Activated CD4-positive, alpha-beta memory T cell treated with anti-CD3 and anti-CD28 coated beads for 36 hours (primary cell): ENCODE results near the gene OBP2A. TPM values are rescaled to one million over a fixed set of nuclear protein-coding genes. Genes with fewer than 3 reads are reported as not detected.
"Not testable (repeated sequence)": the region's sequence is repeated elsewhere in the genome, so short reads cannot be mapped to it uniquely, and the experiment has no call there.

ENCODE experiments used
- CTCF ChIA-PET: fragments of 350-600 bp; sonication (Branson Sonifier 250); formaldehyde crosslinking; loops from one replicate; lab custom pipeline; 2021; ENCODE audit warnings: antibody characterized with exemption, inconsistent platforms; lab: Charles Lee
- POLR2A ChIA-PET: fragments of 350-600 bp; sonication (Branson Sonifier 250); formaldehyde crosslinking; loops from one replicate; lab custom pipeline; 2021; ENCODE audit warnings: antibody characterized with exemption; lab: Charles Lee
- DNase-seq: peaks from one replicate; pipeline ENCODE4 v3.0.0-alpha.2; 2020
- H3K27ac Mint-ChIP-seq: one replicate; pipeline ENCODE4 v1.8.0; 2021; ENCODE audit warnings: mixed read lengths
- H3K27me3 Mint-ChIP-seq: one replicate; pipeline ENCODE4 v1.8.0; 2021; ENCODE audit warnings: mixed read lengths
- H3K36me3 Mint-ChIP-seq: one replicate; pipeline ENCODE4 v1.8.0; 2021; ENCODE audit warnings: mixed read lengths
- H3K4me1 Mint-ChIP-seq: one replicate; pipeline ENCODE4 v1.8.0; 2021; ENCODE audit warnings: low read depth, mixed read lengths
- H3K4me3 Mint-ChIP-seq: one replicate; pipeline ENCODE4 v1.8.0; 2021; ENCODE audit warnings: mild to moderate bottlenecking, mixed read lengths
- H3K9me3 Mint-ChIP-seq: one replicate; pipeline ENCODE4 v1.8.0; 2021; ENCODE audit warnings: mixed read lengths
- intact Hi-C: fragments of 100-400 bp; cut with micrococcal nuclease; formaldehyde crosslinking; loops from one replicate; pipeline ENCODE4 v1.15.1; 2023
- total RNA-seq, 2 experiments: library from RNA; stranded (reverse); gene quantifications; one replicate each; pipeline ENCODE4 v1.2.3, GENCODE V29; 2021

OBP2A gene
- total RNA-seq, 2 experiments from 2014 or later: not detected

GRCh38 chr9:135535631-135536030, 10.3 kb upstream of the OBP2A start:
- intact Hi-C loops, H3K4me1 Mint-ChIP-seq, CTCF ChIA-PET, H3K36me3 Mint-ChIP-seq, H3K9me3 Mint-ChIP-seq, H3K4me3 Mint-ChIP-seq, POLR2A ChIA-PET, H3K27ac Mint-ChIP-seq: not testable (repeated sequence)
- DNase-seq: peak; percentile 3
- peaks cover 25% of the 10 kb centered on the region for H3K27me3 Mint-ChIP-seq

GRCh38 chr9:135536216-135536615, 9.7 kb upstream of the OBP2A start:
- H3K36me3 Mint-ChIP-seq: no peaks in the 10 kb centered on the region
- intact Hi-C loops: no loop called here

GRCh38 chr9:135543262-135543894, 2.5 kb upstream of the OBP2A start:
- H3K4me3 Mint-ChIP-seq, H3K27ac Mint-ChIP-seq, POLR2A ChIA-PET, H3K4me1 Mint-ChIP-seq, DNase-seq, CTCF ChIA-PET, intact Hi-C loops, H3K36me3 Mint-ChIP-seq, H3K9me3 Mint-ChIP-seq: not testable (repeated sequence)
- peaks cover 15% of the 10 kb centered on the region for H3K27me3 Mint-ChIP-seq

More at GRCh38 chr9:135536216-135536615, 9.7 kb upstream of the OBP2A start:
- no peak overlapping the region for H3K4me3 Mint-ChIP-seq
- ChIA-PET CTCF (no interaction called here), POLR2A (no interaction called here)
- no peaks in the 10 kb centered on the region for H3K4me1 Mint-ChIP-seq
- no peak for DNase-seq
- H3K27me3 Mint-ChIP-seq: peaks cover 24% of the 10 kb centered on the region
- no peak overlapping the region for H3K27ac Mint-ChIP-seq
- no peaks in the 10 kb centered on the region for H3K9me3 Mint-ChIP-seq

GRCh38 chr9:135544981-135545635, 818 bp upstream of the OBP2A start:
- intact Hi-C loops: no loop called here
- POLR2A ChIA-PET: no interaction called here
- CTCF ChIA-PET: no interaction called here
- H3K36me3 Mint-ChIP-seq: no peaks in the 10 kb centered on the region
- DNase-seq: no peak
- peaks cover 7% of the 10 kb centered on the region for H3K27me3 Mint-ChIP-seq
- H3K4me1 Mint-ChIP-seq: no peaks in the 10 kb centered on the region
- no peak overlapping the region for H3K4me3 Mint-ChIP-seq
- no peak overlapping the region for H3K27ac Mint-ChIP-seq
- no peaks in the 10 kb centered on the region for H3K9me3 Mint-ChIP-seq

- H3K27me3 Mint-ChIP-seq, H3K36me3 Mint-ChIP-seq, CTCF ChIA-PET, POLR2A ChIA-PET, H3K9me3 Mint-ChIP-seq, DNase-seq, H3K27ac Mint-ChIP-seq, H3K4me3 Mint-ChIP-seq, H3K4me1 Mint-ChIP-seq, intact Hi-C loops: not testable (repeated sequence)
Measured at GRCh38 chr9:135546792-135547617, 1.1 kb downstream of the OBP2A start.

- Mint-ChIP-seq H3K27me3 (peaks cover 6% of the 10 kb centered on the region), H3K27ac (no peak overlapping the region), H3K9me3 (no peaks in the 10 kb centered on the region), H3K4me1 (no peaks in the 10 kb centered on the region), H3K4me3 (no peak overlapping the region), H3K36me3 (no peaks in the 10 kb centered on the region)
- no peak for DNase-seq
- intact Hi-C loops: no loop called here
- CTCF ChIA-PET: no interaction called here
- POLR2A ChIA-PET: no interaction called here
Measured at GRCh38 chr9:135547756-135548736, 2.1 kb downstream of the OBP2A start.

GRCh38 chr9:135549478-135550343, 3.8 kb downstream of the OBP2A start:
- DNase-seq, intact Hi-C loops, CTCF ChIA-PET, POLR2A ChIA-PET, H3K4me3 Mint-ChIP-seq, H3K27me3 Mint-ChIP-seq, H3K9me3 Mint-ChIP-seq, H3K27ac Mint-ChIP-seq, H3K4me1 Mint-ChIP-seq, H3K36me3 Mint-ChIP-seq: not testable (repeated sequence)

GRCh38 chr9:135550344-135550918, 4.5 kb downstream of the OBP2A start:
- no peak overlapping the region for H3K4me3 Mint-ChIP-seq
- CTCF ChIA-PET: no interaction called here
- H3K36me3 Mint-ChIP-seq: no peaks in the 10 kb centered on the region
- POLR2A ChIA-PET: no interaction called here
- H3K9me3 Mint-ChIP-seq: no peaks in the 10 kb centered on the region
- no peak overlapping the region for H3K27ac Mint-ChIP-seq
- intact Hi-C loops: no loop called here
- H3K4me1 Mint-ChIP-seq: no peaks in the 10 kb centered on the region
- DNase-seq: no peak
- no peaks in the 10 kb centered on the region for H3K27me3 Mint-ChIP-seq

GRCh38 chr9:135551031-135551430, 5.1 kb downstream of the OBP2A start:
- Mint-ChIP-seq H3K27me3 (no peaks in the 10 kb centered on the region), H3K4me1 (no peaks in the 10 kb centered on the region), H3K27ac (no peak overlapping the region), H3K9me3 (no peaks in the 10 kb centered on the region), H3K36me3 (no peaks in the 10 kb centered on the region), H3K4me3 (no peak overlapping the region)
- DNase-seq: no peak
- ChIA-PET POLR2A (no interaction called here), CTCF (no interaction called here)
- intact Hi-C loops: no loop called here

- Mint-ChIP-seq H3K4me3 (no peak overlapping the region), H3K4me1 (no peaks in the 10 kb centered on the region), H3K27ac (no peak overlapping the region), H3K36me3 (no peaks in the 10 kb centered on the region), H3K27me3 (no peaks in the 10 kb centered on the region), H3K9me3 (no peaks in the 10 kb centered on the region)
- DNase-seq: no peak
- ChIA-PET POLR2A (no interaction called here), CTCF (no interaction called here)
- intact Hi-C loops: no loop called here
Measured at GRCh38 chr9:135551456-135551855, 5.5 kb downstream of the OBP2A start.
